Astrocyte of the spinal cord (primary cell): ENCODE data around the gene SHMT2.

Experiments
- DNase-seq: peaks from one replicate; pipeline ENCODE4 v3.0.0; 2011; ENCODE audit warnings: low read depth, low spot score
- H3K4me3 ChIP-seq: 2 replicates; pipeline ENCODE4 v1.5.1; 2011; ENCODE audit warnings: low read depth, mild to moderate bottlenecking, low read length, moderate library complexity
- CTCF ChIP-seq: IDR thresholded peaks from 2 replicates; pipeline ENCODE4 v1.5.1; 2012; ENCODE audit warnings: low read depth, mild to moderate bottlenecking, low read length, inconsistent platforms
- in situ Hi-C: cut with HindIII; loops from 2 replicates; pipeline ENCODE4 v1.10.0; 2017; ENCODE audit warnings: low sequenced_read_pairs

Gene SHMT2

GRCh38 chr12:57260366-57260765, 30.9 kb downstream of the SHMT2 start:
- no peak for TF ChIP-seq CTCF
- DNase-seq: no peak
- no peak overlapping the region for H3K4me3 ChIP-seq
- in situ Hi-C loops: no loop called here

GRCh38 chr12:57261428-57261865, 31.9 kb downstream of the SHMT2 start:
- in situ Hi-C loops: no loop called here
- no peak for TF ChIP-seq CTCF
- no peak overlapping the region for H3K4me3 ChIP-seq
- DNase-seq: no peak

GRCh38 chr12:57262126-57262822, 32.8 kb downstream of the SHMT2 start:
- DNase-seq: no peak

GRCh38 chr12:57263096-57263495, 33.6 kb downstream of the SHMT2 start:
- no peak for TF ChIP-seq CTCF
- H3K4me3 ChIP-seq: no peak overlapping the region
- DNase-seq: no peak
- in situ Hi-C loops: no loop called here

More at GRCh38 chr12:57262126-57262822, 32.8 kb downstream of the SHMT2 start:
- in situ Hi-C loops: no loop called here
- H3K4me3 ChIP-seq: no peak overlapping the region
- no peak for TF ChIP-seq CTCF

GRCh38 chr12:57266681-57267080, 37.2 kb downstream of the SHMT2 start:
- no peak overlapping the region for H3K4me3 ChIP-seq
- DNase-seq: no peak
- no peak for TF ChIP-seq CTCF
- in situ Hi-C loops: no loop called here

GRCh38 chr12:57268264-57268663, 38.8 kb downstream of the SHMT2 start:
- no peak for TF ChIP-seq CTCF
- DNase-seq: peak; percentile 20
- H3K4me3 ChIP-seq: no peak overlapping the region
- in situ Hi-C loops: no loop called here
